ENCODE results near the gene IL27RA. TPM values are rescaled to one million over a fixed set of nuclear protein-coding genes. Genes with fewer than 3 reads are reported as not detected.

IL27RA gene
- total RNA-seq, 1 experiment from 2014 or later: 14.2 TPM

DNA sequence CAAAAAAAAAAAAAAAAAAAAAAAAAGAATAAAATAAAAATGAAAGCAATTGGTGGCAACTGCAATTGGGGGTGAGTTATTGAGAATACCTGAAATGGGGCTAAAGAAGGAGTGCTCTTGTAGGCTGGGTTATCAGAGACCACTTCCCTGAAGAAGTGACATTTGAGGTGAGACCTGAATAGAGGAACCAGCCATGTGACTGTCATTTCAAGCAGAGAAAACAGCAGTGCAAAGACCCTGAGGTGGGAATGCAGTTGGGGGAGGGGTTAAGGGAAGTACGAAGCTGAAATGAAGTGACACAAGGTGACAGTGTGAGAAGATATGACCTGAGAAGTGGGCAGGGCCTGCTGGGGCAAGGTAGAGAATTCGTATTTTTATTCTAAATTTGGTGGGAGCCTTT is 34.6 kb downstream of the IL27RA start:
- H2AFZ ChIP-seq (ENCODE audit: low read length): no peak overlapping the region

GRCh38 chr19:14070268-14071050 is 38.9 kb downstream of the IL27RA start:
- no peaks in the 10 kb centered on the region for H3K36me3 ChIP-seq (ENCODE audit: low read depth, low read length)
- no peak overlapping the region for H3K4me2 ChIP-seq (ENCODE audit: low read length)
- H3K27ac ChIP-seq (ENCODE audit: low read length): no peak overlapping the region
- H3K9me3 ChIP-seq (ENCODE audit: low read length): no peaks in the 10 kb centered on the region
- no peaks in the 10 kb centered on the region for H3K27me3 ChIP-seq (ENCODE audit: low read length)
- no peak for DNase-seq
- POLR2A ChIA-PET (ENCODE audit: unreplicated experiment): no interaction called here
- peaks cover 9% of the 10 kb centered on the region; the same call in 1 of the 2 replicates for H3K79me2 ChIP-seq (ENCODE audit: low read length)
- H3K4me1 ChIP-seq (ENCODE audit: insufficient read depth, low read length): peaks cover 19% of the 10 kb centered on the region
- no peak for ATAC-seq
- TF ChIP-seq EZH2phosphoT487 (IDR thresholded peaks at IDR 0.05; ENCODE audit: borderline replicate concordance, low read length) (no peak), EZH2 (IDR thresholded peaks at IDR 0.05; ENCODE audit: low read length, unreplicated experiment) (no peak)
- TF ChIP-seq, protein P1, sequence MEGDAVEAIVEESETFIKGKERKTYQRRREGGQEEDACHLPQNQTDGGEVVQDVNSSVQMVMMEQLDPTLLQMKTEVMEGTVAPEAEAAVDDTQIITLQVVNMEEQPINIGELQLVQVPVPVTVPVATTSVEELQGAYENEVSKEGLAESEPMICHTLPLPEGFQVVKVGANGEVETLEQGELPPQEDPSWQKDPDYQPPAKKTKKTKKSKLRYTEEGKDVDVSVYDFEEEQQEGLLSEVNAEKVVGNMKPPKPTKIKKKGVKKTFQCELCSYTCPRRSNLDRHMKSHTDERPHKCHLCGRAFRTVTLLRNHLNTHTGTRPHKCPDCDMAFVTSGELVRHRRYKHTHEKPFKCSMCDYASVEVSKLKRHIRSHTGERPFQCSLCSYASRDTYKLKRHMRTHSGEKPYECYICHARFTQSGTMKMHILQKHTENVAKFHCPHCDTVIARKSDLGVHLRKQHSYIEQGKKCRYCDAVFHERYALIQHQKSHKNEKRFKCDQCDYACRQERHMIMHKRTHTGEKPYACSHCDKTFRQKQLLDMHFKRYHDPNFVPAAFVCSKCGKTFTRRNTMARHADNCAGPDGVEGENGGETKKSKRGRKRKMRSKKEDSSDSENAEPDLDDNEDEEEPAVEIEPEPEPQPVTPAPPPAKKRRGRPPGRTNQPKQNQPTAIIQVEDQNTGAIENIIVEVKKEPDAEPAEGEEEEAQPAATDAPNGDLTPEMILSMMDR (conservative IDR thresholded peaks at IDR 0.05; ENCODE audit: low read depth, low read length): no peak
- H3K9ac ChIP-seq (ENCODE audit: low read length): no peak overlapping the region
- no peaks in the 10 kb centered on the region for H3F3A ChIP-seq (ENCODE audit: low read length, unreplicated experiment)
- no peak overlapping the region for H2AFZ ChIP-seq (ENCODE audit: low read length)
- H3K9me2 ChIP-seq (replicated peaks; ENCODE audit: low read length): no peaks in the 10 kb centered on the region
- BruUV-seq (replicated peaks): no TSS peak
- no peak overlapping the region for H3K4me3 ChIP-seq (ENCODE audit: low read length)
- intact Hi-C loops (cut with micrococcal nuclease): loop anchor here (5.0 to 10.0 kb wide), 2 partner anchors 108 to 286 kb away; no protein-coding TSS in a partner anchor
- CTCF ChIA-PET: interaction anchor here (1.8 kb wide), 1 partner anchor 11 kb away, joined by 13 read pairs; no protein-coding TSS in a partner anchor
- H4K20me1 ChIP-seq (ENCODE audit: low read length): no peaks in the 10 kb centered on the region

More for the DNA sequence above, 34.6 kb downstream of the IL27RA start:
- no peak overlapping the region for H3K4me2 ChIP-seq (ENCODE audit: low read length)
- H3K9me2 ChIP-seq (replicated peaks; ENCODE audit: low read length): no peaks in the 10 kb centered on the region
- peaks cover 13% of the 10 kb centered on the region; the same call in 1 of the 2 replicates for H3K4me1 ChIP-seq (ENCODE audit: insufficient read depth, low read length)
- no peaks in the 10 kb centered on the region for H3K79me2 ChIP-seq (ENCODE audit: low read length)
- no peaks in the 10 kb centered on the region for H3F3A ChIP-seq (ENCODE audit: low read length, unreplicated experiment)
- no peak overlapping the region for H3K4me3 ChIP-seq (ENCODE audit: low read length)
- ATAC-seq: no peak
- ChIA-PET POLR2A (ENCODE audit: unreplicated experiment) (no interaction called here), CTCF (no interaction called here)
- intact Hi-C loops (cut with micrococcal nuclease): no loop called here
- no peaks in the 10 kb centered on the region for H3K9me3 ChIP-seq (ENCODE audit: low read length)
- TF ChIP-seq, protein P1 (conservative IDR thresholded peaks at IDR 0.05; ENCODE audit: low read depth, low read length): no peak
- no peaks in the 10 kb centered on the region for H3K27me3 ChIP-seq (ENCODE audit: low read length)
- no peak overlapping the region for H3K9ac ChIP-seq (ENCODE audit: low read length)
- H3K36me3 ChIP-seq (ENCODE audit: low read depth, low read length): no peaks in the 10 kb centered on the region
- H4K20me1 ChIP-seq (ENCODE audit: low read length): no peaks in the 10 kb centered on the region
- DNase-seq: no peak
- no peak overlapping the region for H3K27ac ChIP-seq (ENCODE audit: low read length)
- no TSS peak for BruUV-seq (replicated peaks)
